GM06990 (cell line): Measurements from ENCODE around the gene HRG.

ENCODE experiments used
- DNase-seq: peaks from one replicate; pipeline ENCODE4 v3.0.0-alpha.2; 2011; ENCODE audit not compliant: insufficient read length; ENCODE audit errors: extremely low read depth
- H3K27me3 ChIP-seq: replicated peaks from 2 replicates; pipeline ENCODE4 v1.6.0; 2011; ENCODE audit warnings: low read length; ENCODE audit not compliant: control insufficient read depth, insufficient read depth
- H3K36me3 ChIP-seq: 2 replicates; pipeline ENCODE4 v1.5.1; 2011; ENCODE audit warnings: low read length; ENCODE audit not compliant: control insufficient read depth, insufficient read depth
- H3K4me3 ChIP-seq: replicated peaks from 2 replicates; pipeline ENCODE4 v1.5.1; 2011; ENCODE audit warnings: low read depth, mild to moderate bottlenecking, control low read depth, low read length
- CTCF ChIP-seq: IDR thresholded peaks from 2 replicates; pipeline ENCODE4 v1.5.1; 2011; ENCODE audit warnings: low read length, control low read depth, mild to moderate bottlenecking, inconsistent platforms; ENCODE audit not compliant: insufficient read depth, poor library complexity, severe bottlenecking

HRG gene

GRCh38 chr3:186664119-186664495 lies 1.7 kb upstream of the HRG start:
- Histone ChIP-seq H3K27me3 (no peaks in the 10 kb centered on the region; the same call in 1 of the 2 replicates), H3K36me3 (no peaks in the 10 kb centered on the region), H3K4me3 (no peak overlapping the region)
- TF ChIP-seq CTCF: no peak
- DNase-seq: no peak

- no peak for DNase-seq
- no peak for TF ChIP-seq CTCF
- Histone ChIP-seq H3K27me3 (no peaks in the 10 kb centered on the region; the same call in 1 of the 2 replicates), H3K4me3 (no peak overlapping the region), H3K36me3 (no peaks in the 10 kb centered on the region)
Measured at GRCh38 chr3:186664506-186664905, 1.3 kb upstream of the HRG start.

- no peak overlapping the region for H3K4me3 ChIP-seq
- H3K27me3 ChIP-seq: no peaks in the 10 kb centered on the region; the same call in 1 of the 2 replicates
- DNase-seq: no peak
- no peaks in the 10 kb centered on the region for H3K36me3 ChIP-seq
- TF ChIP-seq CTCF: no peak
Measured at GRCh38 chr3:186668426-186668825, 2.6 kb downstream of the HRG start.

GRCh38 chr3:186669378-186670084 lies 3.7 kb downstream of the HRG start:
- TF ChIP-seq CTCF: no peak

GRCh38 chr3:186670155-186670554 lies 4.3 kb downstream of the HRG start:
- peaks cover 2% of the 10 kb centered on the region for H3K27me3 ChIP-seq
- no peak for TF ChIP-seq CTCF
- no peak overlapping the region for H3K4me3 ChIP-seq
- DNase-seq: no peak
- no peaks in the 10 kb centered on the region for H3K36me3 ChIP-seq

More at GRCh38 chr3:186669378-186670084, 3.7 kb downstream of the HRG start:
- Histone ChIP-seq H3K4me3 (no peak overlapping the region), H3K27me3 (peaks cover 2% of the 10 kb centered on the region), H3K36me3 (no peaks in the 10 kb centered on the region)
- no peak for DNase-seq

- DNase-seq: no peak
- Histone ChIP-seq H3K4me3 (no peak overlapping the region), H3K27me3 (peaks cover 2% of the 10 kb centered on the region), H3K36me3 (no peaks in the 10 kb centered on the region)
- no peak for TF ChIP-seq CTCF
Measured at GRCh38 chr3:186671051-186671450, 5.2 kb downstream of the HRG start.
